ENCODE data around the gene CNTNAP5. TPM values are rescaled to one million over a fixed set of nuclear protein-coding genes. Genes with fewer than 3 reads are reported as not detected.

The CNTNAP5 gene
- total and polyA plus RNA-seq, 2 of the 4 experiments (the other 2 are of a cell fraction) = not detected

GRCh38 chr2:124048102-124048501, 23.0 kb downstream of the CNTNAP5 start:
- ATAC-seq (ENCODE audit: low read depth) (no peak), DNase-seq (no peak)
- no peak overlapping the region for H4K5ac ChIP-seq (ENCODE audit: low read depth, low read length)
- intact Hi-C loops (cut with micrococcal nuclease) (no loop called here), dilution Hi-C loops (cut with HindIII; ENCODE audit: low sequenced_read_pairs, unreplicated experiment) (no loop called here), in situ Hi-C loops (cut with MboI; ENCODE audit: low sequenced_read_pairs) (loop anchor here (25.0 kb wide), 2 partner anchors 764 to 1414 kb away; no protein-coding TSS in a partner anchor)
- H2AK5ac ChIP-seq (ENCODE audit: low read depth, low read length) = no peak overlapping the region
- H3K9ac ChIP-seq (ENCODE audit: low read depth, low read length) = no peak overlapping the region
- ChIA-PET POLR2A (ENCODE audit: unreplicated experiment) (no interaction called here), CTCF (no interaction called here)
- no peaks in the 10 kb centered on the region for H3K36me3 ChIP-seq (ENCODE audit: control insufficient read depth, insufficient read depth, low read length)
- H3K79me1 ChIP-seq (ENCODE audit: low read depth in 1 of 2, low read length in 2 of 2) = no peaks in the 10 kb centered on the region
- H3K27ac ChIP-seq (ENCODE audit: insufficient read depth, low read length) = no peak overlapping the region
- H3K9me3 ChIP-seq (ENCODE audit: control insufficient read depth, insufficient read depth, low read length) = no peaks in the 10 kb centered on the region
- BruUV-seq (replicated peaks) = no TSS peak
- no peak overlapping the region for H2BK15ac ChIP-seq (ENCODE audit: low read depth, low read length)
- no peaks in the 10 kb centered on the region for H3K27me3 ChIP-seq (ENCODE audit: control insufficient read depth, insufficient read depth, low read length)
- H2BK5ac ChIP-seq (ENCODE audit: low read depth, low read length, poor library complexity, severe bottlenecking) = no peak overlapping the region
- no peak overlapping the region for H3K23ac ChIP-seq (ENCODE audit: low read depth, low read length)
- no peaks in the 10 kb centered on the region for H3K4me1 ChIP-seq (ENCODE audit: control insufficient read depth, insufficient read depth, low read length)
- H3K14ac ChIP-seq (replicated peaks; ENCODE audit: low read depth, low read length) = no peak overlapping the region
- no peak overlapping the region for H3K56ac ChIP-seq (ENCODE audit: extremely low read depth, insufficient read depth, low read length)
- H4K20me1 ChIP-seq (ENCODE audit: insufficient read depth, low read length) = no peaks in the 10 kb centered on the region
- no peak overlapping the region for H4K91ac ChIP-seq (ENCODE audit: insufficient read depth, low read depth, low read length)
- no peak overlapping the region for H2BK20ac ChIP-seq (ENCODE audit: low read depth, low read length)
- no peak overlapping the region for H3K4me3 ChIP-seq (ENCODE audit: insufficient read depth, low read depth, low read length)
- no CpG with 5 or more reads among the region's 2 CpGs for WGBS, 2 experiments (ENCODE audit: extremely low coverage in 2 of 2, insufficient read length in 1 of 2)
- TF ChIP-seq SMC3 (IDR thresholded peaks at IDR 0.05; ENCODE audit: low read depth, low read length) (no peak), CEBPB (IDR thresholded peaks at IDR 0.05; ENCODE audit: low read depth, low read length) (no peak), RCOR1 (IDR thresholded peaks at IDR 0.05; ENCODE audit: insufficient replicate concordance, low read length) (no peak), MAZ (IDR thresholded peaks at IDR 0.05; ENCODE audit: borderline replicate concordance, low read depth, low read length) (no peak), POLR2A (IDR thresholded peaks at IDR 0.05; ENCODE audit: low read depth, low read length) (no peak), CTCF (conservative IDR thresholded peaks at IDR 0.05; ENCODE audit: low read depth, low read length) (no peak), ELK1 (IDR thresholded peaks at IDR 0.05; ENCODE audit: borderline replicate concordance, low read depth, low read length) (no peak), RAD21 (IDR thresholded peaks at IDR 0.05; ENCODE audit: low read length) (no peak), MXI1 (IDR thresholded peaks at IDR 0.05; ENCODE audit: borderline replicate concordance, low read depth, low read length) (no peak), BHLHE40 (IDR thresholded peaks at IDR 0.05; ENCODE audit: low read depth, low read length) (no peak), CHD1 (IDR thresholded peaks at IDR 0.05; ENCODE audit: low read depth, low read length) (no peak)
- H3K4me2 ChIP-seq (ENCODE audit: low read depth, low read length) = no peak overlapping the region
- H3K4ac ChIP-seq (ENCODE audit: low read depth, low read length) = no peak overlapping the region
- H2AFZ ChIP-seq (replicated peaks; ENCODE audit: low read length, poor library complexity) = no peak overlapping the region
- H4K8ac ChIP-seq (ENCODE audit: low read depth in 2 of 2, low read length in 2 of 2) = no peak overlapping the region
- no peak overlapping the region for H2BK120ac ChIP-seq (ENCODE audit: low read depth, low read length)
- no peak overlapping the region for H2AK9ac ChIP-seq (replicated peaks; ENCODE audit: low read depth, low read length, poor library complexity)
- H3K18ac ChIP-seq (ENCODE audit: low read depth, low read length) = no peak overlapping the region
- no peaks in the 10 kb centered on the region for H3K9me1 ChIP-seq (ENCODE audit: insufficient read depth, low read length)

Measured in IMR-90 (cell line).